NCI-H226 (cell line): Measurements from ENCODE around the gene TGM2.
"Not testable (repeated sequence)": the region's sequence is repeated elsewhere in the genome, so short reads cannot be mapped to it uniquely, and the experiment has no call there.

Experiments
- DNase-seq: peaks from one replicate; pipeline ENCODE4 v3.0.0-alpha.2; 2015

TGM2 gene

DNA sequence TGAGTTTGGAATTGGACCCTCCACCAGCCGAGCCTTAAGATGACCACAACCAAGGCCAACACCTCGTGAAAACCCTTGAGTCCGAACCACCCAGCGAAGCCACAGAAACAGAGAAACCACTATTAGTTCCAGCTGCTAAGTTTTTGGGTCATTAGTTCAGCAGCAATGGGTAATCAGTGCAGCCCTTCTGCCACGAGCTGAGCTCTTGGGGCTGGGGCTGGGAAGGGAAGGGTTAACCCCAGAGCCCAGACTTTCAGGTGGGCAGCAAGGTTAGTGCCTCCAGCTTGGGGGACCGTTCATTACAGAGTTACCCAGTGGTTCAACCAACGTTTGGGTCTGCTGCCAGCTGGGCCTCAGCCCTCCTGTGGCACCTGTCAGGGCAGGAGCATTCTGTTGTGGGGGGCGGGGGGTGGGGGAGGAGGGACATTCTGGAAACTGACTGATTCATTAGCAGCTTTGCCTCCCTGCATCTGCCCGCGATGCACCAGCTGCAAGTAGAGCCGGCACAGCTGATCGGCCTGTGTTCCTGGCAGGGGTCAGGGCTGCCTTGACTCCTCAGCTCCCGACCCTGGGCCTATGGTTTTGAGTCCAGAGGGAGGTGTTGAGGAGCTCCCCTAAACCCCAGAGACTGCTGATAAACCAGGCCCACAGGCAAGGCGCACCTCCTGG, 52.7 kb downstream of the TGM2 start:
- no peak for DNase-seq

DNA sequence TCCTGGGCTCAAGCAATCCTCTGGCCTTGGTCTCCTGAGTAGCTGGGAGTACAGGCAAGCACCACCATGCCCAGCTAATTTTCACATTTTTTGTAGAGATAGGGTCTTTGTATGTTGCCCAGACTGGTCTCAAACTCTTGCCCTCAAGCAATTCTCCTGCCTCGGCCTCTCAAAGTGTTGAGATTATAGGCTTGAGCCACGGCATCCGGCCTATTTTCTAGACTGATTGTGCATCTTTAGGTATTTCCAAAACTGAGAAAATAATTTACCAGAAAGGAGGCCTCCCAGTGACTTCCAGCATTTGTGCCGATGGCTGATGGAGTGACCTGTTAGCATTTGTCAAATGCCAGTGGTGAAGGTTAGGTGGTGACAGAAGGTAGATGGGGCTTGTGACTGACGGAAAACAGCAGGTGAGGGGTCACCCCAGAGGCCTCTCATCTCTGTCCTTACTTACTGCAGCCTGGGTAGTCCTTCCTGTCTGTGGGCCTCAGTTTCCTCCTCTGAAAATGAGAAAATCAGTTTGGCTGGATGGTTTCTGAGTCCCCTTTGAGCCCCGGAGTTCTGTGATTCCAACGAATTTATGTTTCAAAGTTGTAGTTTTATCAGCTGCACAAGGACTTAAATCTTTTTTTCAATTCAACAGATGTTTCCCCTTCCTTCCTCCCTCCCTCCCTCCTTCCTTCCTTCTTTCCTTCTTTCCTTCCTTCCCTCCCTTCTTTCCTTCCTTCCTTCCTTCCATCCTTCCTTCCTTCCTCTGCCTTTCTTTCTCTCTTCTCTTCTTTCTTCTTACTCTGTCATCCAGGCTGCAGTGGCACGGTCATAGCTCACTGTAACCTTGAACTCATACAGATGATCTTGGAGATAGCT, 53.5 kb downstream of the TGM2 start:
- DNase-seq: no peak

GRCh38 chr20:38110525-38111178, 54.4 kb downstream of the TGM2 start:
- DNase-seq: no peak

GRCh38 chr20:38109591-38110524, 55.2 kb downstream of the TGM2 start:
- peak; percentile 89 for DNase-seq

GRCh38 chr20:38108986-38109541, 56.0 kb downstream of the TGM2 start:
- DNase-seq: no peak

DNA sequence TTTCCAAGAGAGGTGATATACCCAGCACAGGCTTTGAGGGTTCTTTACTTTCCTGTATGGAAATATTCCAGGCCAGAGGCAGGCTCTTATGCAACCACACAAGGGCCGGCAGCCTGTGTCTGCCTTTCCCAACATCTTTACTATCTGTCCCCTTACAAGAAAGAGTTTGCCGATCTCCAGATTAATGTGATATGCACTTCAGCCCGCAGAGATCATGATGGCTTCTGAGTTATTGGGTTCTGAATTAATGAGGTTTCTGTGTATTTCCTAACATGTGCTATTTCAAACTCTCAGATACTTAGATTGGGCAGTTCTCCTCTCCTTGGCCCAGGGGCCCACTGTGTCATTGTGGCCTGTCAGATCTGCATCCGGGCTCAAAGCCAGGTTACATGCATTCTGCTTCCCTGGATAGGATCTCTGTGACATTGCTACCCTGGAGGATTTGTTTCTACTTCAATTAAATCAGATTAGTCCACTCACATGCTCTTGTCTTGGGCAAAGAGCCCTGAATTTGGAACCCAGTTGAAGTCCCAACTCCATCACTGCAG, 56.6 kb downstream of the TGM2 start:
- no peak for DNase-seq

DNA sequence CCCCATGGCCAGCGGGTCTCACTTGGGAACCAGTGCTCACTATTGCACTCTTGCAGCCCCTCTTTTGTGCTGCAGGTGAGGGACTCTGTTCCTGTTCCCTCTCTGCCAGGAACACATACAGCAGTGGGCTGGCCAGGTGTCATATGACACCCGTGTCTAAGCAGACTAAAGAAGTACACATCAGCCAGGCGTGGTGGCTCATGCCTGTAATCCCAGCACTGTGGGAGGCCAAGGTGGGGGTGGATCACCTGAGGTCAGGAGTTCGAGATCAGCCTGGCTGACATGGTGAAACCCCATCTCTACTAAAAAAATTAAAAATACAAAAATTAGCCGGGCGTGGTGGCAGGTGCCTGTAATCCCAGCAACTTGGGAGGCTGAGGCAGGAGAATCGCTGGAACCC, 57.2 kb downstream of the TGM2 start:
- not testable (repeated sequence) for DNase-seq

DNA sequence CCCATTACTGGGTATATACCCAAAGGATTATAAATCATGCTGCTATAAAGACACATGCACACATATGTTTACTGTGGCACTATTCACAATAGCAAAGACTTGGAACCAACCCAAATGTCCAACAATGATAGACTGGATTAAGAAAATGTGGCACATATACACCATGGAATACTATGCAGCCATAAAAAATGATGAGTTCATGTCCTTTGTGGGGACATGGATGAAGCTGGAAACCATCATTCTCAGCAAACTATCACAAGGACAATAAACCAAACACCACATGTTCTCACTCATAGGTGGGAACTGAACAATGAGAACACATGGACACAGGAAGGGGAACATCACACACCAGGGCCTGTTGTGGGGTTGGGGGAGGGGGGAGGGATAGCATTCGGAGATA, 57.7 kb downstream of the TGM2 start:
- not testable (repeated sequence) for DNase-seq

DNA sequence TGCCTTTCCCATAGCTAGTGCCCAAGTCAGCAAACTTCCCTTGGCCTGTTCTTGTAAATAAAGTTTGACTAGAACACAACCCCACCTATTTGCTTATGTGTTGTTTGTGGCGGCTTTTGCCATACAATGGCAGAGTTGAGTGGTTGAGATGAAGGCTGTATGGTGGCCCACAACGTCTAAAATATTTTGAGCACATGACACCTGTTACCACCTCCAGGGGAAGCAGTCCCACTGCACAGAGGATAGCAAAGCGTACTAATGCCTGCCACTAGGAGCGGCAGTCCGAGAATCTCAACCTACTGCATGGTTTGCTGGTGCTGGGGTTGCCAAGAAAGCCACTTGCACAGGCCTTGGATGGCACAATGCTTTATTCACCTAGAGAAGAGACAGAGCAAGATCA, 58.6 kb downstream of the TGM2 start:
- DNase-seq: no peak

GRCh38 chr20:38104285-38104684, 60.8 kb downstream of the TGM2 start:
- no peak for DNase-seq

- not testable (repeated sequence) for DNase-seq
These were observed 62.9 kb downstream of the TGM2 start for GRCh38 chr20:38102206-38102605.

DNA sequence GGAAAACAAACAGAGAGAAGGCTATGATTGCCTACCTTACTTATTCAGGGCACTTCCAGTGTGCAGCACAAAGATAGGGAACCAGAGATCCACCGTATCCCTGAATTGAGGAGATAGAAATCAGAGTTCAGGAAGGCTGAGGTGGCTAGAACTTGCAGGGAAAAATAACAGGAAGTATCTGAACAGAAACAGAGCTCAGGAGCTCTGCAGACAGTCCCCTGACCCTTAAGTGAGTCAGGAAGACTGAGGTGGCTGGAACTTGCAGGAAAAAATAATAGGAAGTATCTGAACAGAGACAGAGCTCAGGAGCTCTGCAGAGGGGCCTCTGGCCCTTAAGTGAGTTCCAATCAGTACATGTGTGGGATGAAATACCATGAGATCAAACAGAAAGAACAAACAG, 66.1 kb downstream of the TGM2 start:
- DNase-seq: no peak

DNA sequence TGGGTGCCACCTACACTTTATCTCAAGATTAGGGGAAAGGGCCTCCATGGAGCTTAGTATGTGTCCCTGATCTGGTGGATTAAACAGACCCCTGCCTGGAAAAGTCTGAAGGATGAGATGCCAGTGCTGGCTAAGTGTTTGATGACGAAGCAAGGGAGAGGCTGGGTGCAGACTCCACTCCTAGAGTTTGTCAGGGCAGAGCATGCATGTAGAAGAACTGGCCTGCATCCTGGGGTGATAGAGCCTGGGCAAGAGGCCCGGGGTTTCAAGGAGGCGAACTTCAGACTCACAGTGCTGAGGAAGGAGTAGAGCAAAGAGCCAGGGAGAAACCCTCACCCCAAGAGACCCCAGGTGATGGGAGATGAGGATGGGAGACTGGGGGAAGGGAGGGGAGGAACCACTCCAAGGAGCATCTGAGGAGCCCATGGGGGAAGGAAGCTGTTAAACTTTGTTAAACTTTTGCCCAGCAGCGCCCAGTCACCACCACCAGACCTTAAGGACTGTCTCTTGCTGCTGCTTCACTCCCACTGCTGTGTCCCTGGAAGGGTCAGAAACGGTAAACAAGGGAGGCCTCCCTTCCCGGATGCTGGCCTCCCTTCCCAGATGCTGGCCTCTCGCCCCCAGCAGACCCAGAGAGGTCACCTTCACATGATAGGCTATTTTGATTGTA, 69.9 kb downstream of the TGM2 start:
- DNase-seq: no peak

GRCh38 chr20:38094373-38094891, 70.6 kb downstream of the TGM2 start:
- DNase-seq: peak; percentile 27

DNA sequence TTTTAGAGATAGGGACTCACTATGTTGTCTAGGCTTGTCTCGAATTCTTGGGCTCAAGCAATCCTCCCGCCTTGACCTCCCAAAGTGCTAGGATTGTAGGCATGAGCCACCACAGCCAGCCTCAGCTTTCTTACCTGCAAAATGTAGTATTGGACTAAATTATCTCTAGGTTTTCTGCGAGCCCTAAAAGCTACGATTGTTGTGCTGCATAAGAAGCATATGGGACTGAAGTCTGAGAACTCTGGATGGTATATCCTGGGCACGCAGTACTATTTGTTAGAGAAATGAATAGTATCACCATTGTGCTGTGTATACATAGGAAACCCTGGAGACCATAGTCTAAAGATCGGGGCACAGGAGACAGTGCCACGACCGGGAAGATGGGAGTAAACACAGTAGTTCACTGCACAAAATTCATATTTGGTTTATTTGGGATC, 71.4 kb downstream of the TGM2 start:
- DNase-seq: no peak

DNA sequence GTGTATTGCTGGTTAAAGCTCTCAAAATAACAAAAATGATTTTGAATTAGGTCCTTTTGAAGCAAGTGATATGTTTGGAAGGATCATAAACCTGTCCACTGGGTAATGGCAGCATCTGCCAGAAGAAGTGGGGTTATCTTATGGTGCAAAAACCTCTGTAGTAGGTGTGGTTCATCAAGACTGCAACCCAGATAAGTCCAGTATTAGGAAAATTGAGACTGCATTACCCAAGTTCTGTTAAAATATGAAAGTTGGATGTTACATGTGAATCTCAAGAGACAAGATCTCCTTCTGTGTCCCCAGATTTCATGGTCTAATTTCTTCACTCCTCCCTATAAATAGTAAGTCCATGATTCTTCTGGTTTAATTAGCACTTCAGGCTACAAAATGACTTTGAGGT, 72.2 kb downstream of the TGM2 start:
- no peak for DNase-seq

- DNase-seq: no peak
These were observed 72.7 kb downstream of the TGM2 start for GRCh38 chr20:38092260-38092857.

DNA sequence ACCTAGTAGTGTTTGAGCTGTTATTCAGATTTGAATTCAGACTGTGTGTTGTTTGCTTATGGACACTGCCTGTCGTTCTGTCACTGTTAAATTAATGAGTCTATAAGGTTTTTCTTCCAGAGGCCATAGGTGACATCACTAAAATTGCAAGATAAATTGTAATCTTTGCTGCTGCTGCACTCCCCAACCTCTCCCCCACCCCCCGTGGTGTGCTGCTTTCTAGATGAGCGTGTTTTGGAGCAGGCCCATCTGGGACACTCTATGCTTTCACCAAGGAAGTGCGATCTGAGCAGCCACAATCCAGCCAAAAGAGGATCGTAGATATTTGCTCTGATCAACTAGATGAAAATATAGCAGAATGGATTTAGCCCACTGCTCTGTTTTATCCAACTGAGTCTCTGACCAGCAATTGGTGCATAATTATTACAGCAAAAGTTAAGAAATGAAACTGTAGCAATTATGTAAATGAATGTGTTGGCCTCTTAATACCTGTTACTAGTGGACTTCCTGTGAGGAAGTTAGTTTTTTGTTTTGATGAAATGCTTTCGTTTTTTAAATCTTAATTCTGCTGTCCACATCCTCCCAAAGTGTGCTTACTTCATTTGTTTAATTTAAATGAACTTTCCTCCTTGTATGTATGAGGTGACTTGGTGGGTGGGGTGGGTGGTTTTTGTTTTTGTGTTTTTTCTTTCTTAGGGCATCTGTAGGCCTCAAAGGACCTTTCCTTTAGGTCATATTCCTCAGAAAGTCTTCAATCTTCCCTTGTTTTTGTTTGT, 73.4 kb downstream of the TGM2 start:
- DNase-seq: no peak

DNA sequence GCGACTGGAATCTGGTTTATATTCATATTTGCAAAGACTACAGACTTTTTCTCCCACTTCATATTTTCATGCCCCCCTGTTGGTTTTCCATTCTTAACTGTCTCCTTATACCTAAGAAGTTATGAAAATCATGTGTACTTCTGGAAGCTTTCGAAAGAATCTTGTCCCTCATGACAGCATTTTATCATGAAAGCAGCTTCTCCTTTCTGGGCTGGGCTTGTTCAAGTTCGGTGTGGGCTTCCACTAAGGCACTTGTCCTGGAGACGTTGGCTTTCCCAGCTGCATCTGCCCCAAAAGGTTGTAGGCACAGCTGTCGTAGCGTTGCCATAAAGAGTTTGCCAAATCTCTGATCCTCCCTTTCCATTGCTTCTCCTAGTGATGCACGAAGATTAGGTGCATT, 75.0 kb downstream of the TGM2 start:
- DNase-seq: no peak

DNA sequence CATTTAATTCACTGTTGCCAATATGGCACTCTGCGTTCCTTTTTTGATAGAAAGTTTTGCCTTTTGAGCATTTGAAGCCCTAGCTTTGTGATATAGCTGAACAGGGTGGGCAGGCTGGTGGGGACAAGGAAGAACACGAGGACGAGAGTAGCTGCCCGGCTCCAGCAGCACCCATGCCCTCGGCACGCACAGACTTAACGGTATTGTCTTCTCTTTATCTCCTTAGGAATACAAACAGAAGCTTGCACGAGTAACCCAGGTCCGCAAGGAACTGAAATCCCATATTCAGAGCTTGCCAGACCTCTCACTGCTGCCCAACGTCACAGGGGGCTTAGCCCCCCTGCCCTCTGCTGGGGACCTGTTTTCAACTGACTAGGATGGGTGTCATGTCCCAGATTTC, 75.6 kb downstream of the TGM2 start:
- no peak for DNase-seq
